ENCODE data around the gene AMBP.

AMBP gene

DNA sequence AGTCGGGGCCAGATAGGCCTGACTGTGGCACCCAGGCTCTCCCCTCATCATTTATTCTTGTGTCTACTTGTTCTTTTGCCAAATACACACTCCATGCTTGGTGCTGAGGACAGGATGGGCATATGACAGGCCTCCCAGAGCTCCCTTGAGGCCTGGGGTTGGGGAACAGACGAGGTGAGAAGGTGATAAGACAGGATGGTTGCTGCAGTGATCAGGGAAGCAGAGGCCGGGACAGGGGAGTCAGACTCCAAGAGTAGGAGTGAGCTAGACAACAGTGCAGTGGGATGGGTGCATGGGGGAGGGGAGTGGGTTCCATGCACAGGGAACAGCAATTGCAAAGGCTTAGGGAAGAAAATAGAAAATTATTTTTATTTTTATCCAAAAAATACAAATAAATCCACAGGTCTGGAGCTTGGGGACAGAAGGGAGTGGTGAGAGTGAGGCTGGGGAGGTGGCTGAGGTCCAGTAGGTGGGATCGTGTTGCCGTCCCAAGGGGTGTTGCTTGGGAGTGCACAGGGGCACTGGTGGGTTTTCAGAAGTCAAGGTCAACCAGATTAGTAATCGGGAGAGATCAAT is 3.4 kb upstream of the AMBP start:
- POLR2A ChIA-PET, result no interaction called here
- H3K36me3 ChIP-seq (ENCODE audit: control insufficient read depth in 2 of 2, insufficient read depth in 1 of 2, low read length in 2 of 2), result no peaks in the 10 kb centered on the region

DNA sequence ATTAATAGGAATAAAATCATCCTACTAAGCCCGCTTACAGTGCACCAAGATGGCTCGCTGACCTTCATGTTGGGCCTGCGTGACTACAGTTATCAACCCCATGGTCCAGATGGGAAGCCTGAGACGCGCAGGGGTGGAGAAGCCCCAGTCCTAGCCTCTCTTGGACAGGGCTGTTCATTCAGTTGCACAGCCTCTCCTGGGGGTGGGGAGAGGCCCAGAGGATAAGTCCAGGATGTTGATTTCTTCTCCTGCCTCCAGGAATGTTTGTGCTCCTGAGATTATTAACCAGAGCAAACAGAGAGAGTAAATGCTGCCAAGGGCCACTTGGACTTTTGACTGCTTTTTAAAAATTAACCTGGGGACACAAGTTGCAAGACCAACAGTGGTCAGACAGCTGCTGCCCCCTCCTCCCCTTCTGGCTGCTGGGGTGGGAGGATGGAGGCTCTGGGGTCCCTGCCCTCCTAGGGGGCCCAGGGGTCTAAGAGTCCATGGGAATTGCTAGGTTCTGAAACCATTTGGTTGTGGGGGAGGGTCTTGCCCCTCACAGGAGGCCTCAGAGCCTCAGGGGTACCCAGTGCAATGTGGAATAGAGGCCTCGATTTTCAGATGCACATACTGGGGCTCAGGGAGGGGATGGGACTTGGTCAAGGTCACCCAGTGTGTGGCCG is 2.8 kb upstream of the AMBP start:
- POLR2A ChIA-PET, result no interaction called here
- TF ChIP-seq MEIS1 (CRISPR knock-in tag; IDR thresholded peaks at IDR 0.05; ENCODE audit: borderline replicate concordance), result no peak
- TF ChIP-seq ZNF514 (tag by site-specific recombination; IDR thresholded peaks at IDR 0.05), result no peak
- TF ChIP-seq MYNN (tag by site-specific recombination; IDR thresholded peaks at IDR 0.05; ENCODE audit: borderline replicate concordance), result no peak
- no peak for TF ChIP-seq WT1 (tag by site-specific recombination; IDR thresholded peaks at IDR 0.05)
- TF ChIP-seq ZNF529 (tag by site-specific recombination; IDR thresholded peaks at IDR 0.05; ENCODE audit: insufficient replicate concordance), result no peak
- TF ChIP-seq, protein P1, sequence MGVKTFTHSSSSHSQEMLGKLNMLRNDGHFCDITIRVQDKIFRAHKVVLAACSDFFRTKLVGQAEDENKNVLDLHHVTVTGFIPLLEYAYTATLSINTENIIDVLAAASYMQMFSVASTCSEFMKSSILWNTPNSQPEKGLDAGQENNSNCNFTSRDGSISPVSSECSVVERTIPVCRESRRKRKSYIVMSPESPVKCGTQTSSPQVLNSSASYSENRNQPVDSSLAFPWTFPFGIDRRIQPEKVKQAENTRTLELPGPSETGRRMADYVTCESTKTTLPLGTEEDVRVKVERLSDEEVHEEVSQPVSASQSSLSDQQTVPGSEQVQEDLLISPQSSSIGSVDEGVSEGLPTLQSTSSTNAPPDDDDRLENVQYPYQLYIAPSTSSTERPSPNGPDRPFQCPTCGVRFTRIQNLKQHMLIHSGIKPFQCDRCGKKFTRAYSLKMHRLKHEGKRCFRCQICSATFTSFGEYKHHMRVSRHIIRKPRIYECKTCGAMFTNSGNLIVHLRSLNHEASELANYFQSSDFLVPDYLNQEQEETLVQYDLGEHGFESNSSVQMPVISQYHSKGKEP (tag by site-specific recombination; IDR thresholded peaks at IDR 0.05), result no peak
- TF ChIP-seq, protein P2, sequence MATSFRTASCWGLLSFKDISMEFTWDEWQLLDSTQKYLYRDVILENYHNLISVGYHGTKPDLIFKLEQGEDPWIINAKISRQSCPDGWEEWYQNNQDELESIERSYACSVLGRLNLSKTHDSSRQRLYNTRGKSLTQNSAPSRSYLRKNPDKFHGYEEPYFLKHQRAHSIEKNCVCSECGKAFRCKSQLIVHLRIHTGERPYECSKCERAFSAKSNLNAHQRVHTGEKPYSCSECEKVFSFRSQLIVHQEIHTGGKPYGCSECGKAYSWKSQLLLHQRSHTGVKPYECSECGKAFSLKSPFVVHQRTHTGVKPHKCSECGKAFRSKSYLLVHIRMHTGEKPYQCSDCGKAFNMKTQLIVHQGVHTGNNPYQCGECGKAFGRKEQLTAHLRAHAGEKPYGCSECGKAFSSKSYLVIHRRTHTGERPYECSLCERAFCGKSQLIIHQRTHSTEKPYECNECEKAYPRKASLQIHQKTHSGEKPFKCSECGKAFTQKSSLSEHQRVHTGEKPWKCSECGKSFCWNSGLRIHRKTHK (tag by site-specific recombination; IDR thresholded peaks at IDR 0.05), result no peak
- no peak for TF ChIP-seq EGR2 (tag by site-specific recombination; IDR thresholded peaks at IDR 0.05; ENCODE audit: low read depth)
- TF ChIP-seq KLF9 (tag by site-specific recombination; IDR thresholded peaks at IDR 0.05; ENCODE audit: low read depth), result no peak
- TF ChIP-seq ZNF324 (tag by site-specific recombination; IDR thresholded peaks at IDR 0.05), result no peak
- no peak for TF ChIP-seq ZNF558 (tag by site-specific recombination; IDR thresholded peaks at IDR 0.05)
- TF ChIP-seq, protein P3, sequence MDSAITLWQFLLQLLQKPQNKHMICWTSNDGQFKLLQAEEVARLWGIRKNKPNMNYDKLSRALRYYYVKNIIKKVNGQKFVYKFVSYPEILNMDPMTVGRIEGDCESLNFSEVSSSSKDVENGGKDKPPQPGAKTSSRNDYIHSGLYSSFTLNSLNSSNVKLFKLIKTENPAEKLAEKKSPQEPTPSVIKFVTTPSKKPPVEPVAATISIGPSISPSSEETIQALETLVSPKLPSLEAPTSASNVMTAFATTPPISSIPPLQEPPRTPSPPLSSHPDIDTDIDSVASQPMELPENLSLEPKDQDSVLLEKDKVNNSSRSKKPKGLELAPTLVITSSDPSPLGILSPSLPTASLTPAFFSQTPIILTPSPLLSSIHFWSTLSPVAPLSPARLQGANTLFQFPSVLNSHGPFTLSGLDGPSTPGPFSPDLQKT (IDR thresholded peaks at IDR 0.05; ENCODE audit: borderline replicate concordance, low read depth, low read length), result no peak
- TF ChIP-seq ZBTB1 (tag by site-specific recombination; IDR thresholded peaks at IDR 0.05), result no peak
- Histone ChIP-seq H3K9me3 (ENCODE audit: control insufficient read depth, insufficient read depth, low read depth, low read length) (no peaks in the 10 kb centered on the region), H3K4me1 (ENCODE audit: control insufficient read depth, insufficient read depth, low read length) (no peaks in the 10 kb centered on the region), H3K4me3 (ENCODE audit: low read depth, low read length) (no peak overlapping the region), H3K27ac (ENCODE audit: extremely low read depth, low read depth, low read length) (no peak overlapping the region), H3K36me3 (ENCODE audit: control insufficient read depth in 2 of 2, insufficient read depth in 1 of 2, low read length in 2 of 2) (no peaks in the 10 kb centered on the region)
- CTCF ChIA-PET, result interaction anchor here (0.7 to 5.2 kb wide), 6 partner anchors 14 to 344 kb away, joined by 3 to 144 read pairs (median 33); no protein-coding TSS in a partner anchor

More for the DNA sequence above, 3.4 kb upstream of the AMBP start:
- no peak overlapping the region for H3K4me3 ChIP-seq (ENCODE audit: low read depth, low read length)
- H3K27ac ChIP-seq (ENCODE audit: extremely low read depth, low read depth, low read length), result no peak overlapping the region
- TF ChIP-seq, protein P4, sequence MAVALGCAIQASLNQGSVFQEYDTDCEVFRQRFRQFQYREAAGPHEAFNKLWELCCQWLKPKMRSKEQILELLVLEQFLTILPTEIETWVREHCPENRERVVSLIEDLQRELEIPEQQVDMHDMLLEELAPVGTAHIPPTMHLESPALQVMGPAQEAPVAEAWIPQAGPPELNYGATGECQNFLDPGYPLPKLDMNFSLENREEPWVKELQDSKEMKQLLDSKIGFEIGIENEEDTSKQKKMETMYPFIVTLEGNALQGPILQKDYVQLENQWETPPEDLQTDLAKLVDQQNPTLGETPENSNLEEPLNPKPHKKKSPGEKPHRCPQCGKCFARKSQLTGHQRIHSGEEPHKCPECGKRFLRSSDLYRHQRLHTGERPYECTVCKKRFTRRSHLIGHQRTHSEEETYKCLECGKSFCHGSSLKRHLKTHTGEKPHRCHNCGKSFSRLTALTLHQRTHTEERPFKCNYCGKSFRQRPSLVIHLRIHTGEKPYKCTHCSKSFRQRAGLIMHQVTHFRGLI (tag by site-specific recombination; IDR thresholded peaks at IDR 0.05), result no peak
- TF ChIP-seq ZSCAN30 (tag by site-specific recombination; IDR thresholded peaks at IDR 0.05) (no peak), MYNN (tag by site-specific recombination; IDR thresholded peaks at IDR 0.05; ENCODE audit: borderline replicate concordance) (no peak), ZNF354C (tag by site-specific recombination; IDR thresholded peaks at IDR 0.05; ENCODE audit: borderline replicate concordance, low read depth) (no peak), ZNF155 (tag by site-specific recombination; IDR thresholded peaks at IDR 0.05) (no peak), ZNF169 (tag by site-specific recombination; IDR thresholded peaks at IDR 0.05) (no peak), BCL11A (tag by site-specific recombination; IDR thresholded peaks at IDR 0.05; ENCODE audit: low read depth) (no peak), ZNF10 (tag by site-specific recombination; IDR thresholded peaks at IDR 0.05) (no peak), ZNF221 (tag by site-specific recombination; IDR thresholded peaks at IDR 0.05; ENCODE audit: borderline replicate concordance) (no peak)
- TF ChIP-seq, protein P5, sequence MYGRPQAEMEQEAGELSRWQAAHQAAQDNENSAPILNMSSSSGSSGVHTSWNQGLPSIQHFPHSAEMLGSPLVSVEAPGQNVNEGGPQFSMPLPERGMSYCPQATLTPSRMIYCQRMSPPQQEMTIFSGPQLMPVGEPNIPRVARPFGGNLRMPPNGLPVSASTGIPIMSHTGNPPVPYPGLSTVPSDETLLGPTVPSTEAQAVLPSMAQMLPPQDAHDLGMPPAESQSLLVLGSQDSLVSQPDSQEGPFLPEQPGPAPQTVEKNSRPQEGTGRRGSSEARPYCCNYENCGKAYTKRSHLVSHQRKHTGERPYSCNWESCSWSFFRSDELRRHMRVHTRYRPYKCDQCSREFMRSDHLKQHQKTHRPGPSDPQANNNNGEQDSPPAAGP (tag by site-specific recombination; IDR thresholded peaks at IDR 0.05), result no peak
- no peaks in the 10 kb centered on the region for H3K9me3 ChIP-seq (ENCODE audit: control insufficient read depth, insufficient read depth, low read depth, low read length)
- H3K4me1 ChIP-seq (ENCODE audit: control insufficient read depth, insufficient read depth, low read length), result no peaks in the 10 kb centered on the region
- CTCF ChIA-PET, result interaction anchor here (0.6 to 5.2 kb wide), 23 partner anchors 10 to 399 kb away, joined by 3 to 144 read pairs (median 5); partner anchors contain the start of gene KIF12
